AG09319 (cell line): ENCODE results near the gene BMP2K.
"Not testable (repeated sequence)": the region's sequence is repeated elsewhere in the genome, so short reads cannot be mapped to it uniquely, and the experiment has no call there.

ENCODE experiments used
- DNase-seq: peaks from one replicate; pipeline ENCODE4 v3.0.0-alpha.2; 2010; ENCODE audit warnings: low read depth; ENCODE audit errors: extremely low read depth
- CTCF ChIP-seq: IDR thresholded peaks from 2 replicates; pipeline ENCODE4 v1.5.1; 2011; ENCODE audit warnings: low read depth, mild to moderate bottlenecking, inconsistent platforms, low read length, moderate library complexity

BMP2K gene

GRCh38 chr4:78780093-78780492 is 3.9 kb downstream of the BMP2K start:
- TF ChIP-seq CTCF, result no peak
- no peak for DNase-seq

- no peak for DNase-seq
- no peak for TF ChIP-seq CTCF
Observed at GRCh38 chr4:78781139-78781538, 5.0 kb downstream of the BMP2K start.

- TF ChIP-seq CTCF, result no peak
- DNase-seq, result no peak
Observed at GRCh38 chr4:78781924-78782323, 5.8 kb downstream of the BMP2K start.

- no peak for DNase-seq
Observed at GRCh38 chr4:78784236-78784865, 8.2 kb downstream of the BMP2K start.

GRCh38 chr4:78787392-78788006 is 11.3 kb downstream of the BMP2K start:
- TF ChIP-seq CTCF, result no peak
- DNase-seq, result no peak

More at GRCh38 chr4:78784236-78784865, 8.2 kb downstream of the BMP2K start:
- TF ChIP-seq CTCF, result no peak

GRCh38 chr4:78788007-78788889 is 12.1 kb downstream of the BMP2K start:
- DNase-seq, result no peak
- TF ChIP-seq CTCF, result no peak

- not testable (repeated sequence) for DNase-seq
Observed at GRCh38 chr4:78795594-78796416, 19.7 kb downstream of the BMP2K start.
